ENCODE data around the gene RAB10.
A peak's percentile ranks its signal among the peaks of the same experiment; 100 is the strongest.

Gene RAB10

DNA sequence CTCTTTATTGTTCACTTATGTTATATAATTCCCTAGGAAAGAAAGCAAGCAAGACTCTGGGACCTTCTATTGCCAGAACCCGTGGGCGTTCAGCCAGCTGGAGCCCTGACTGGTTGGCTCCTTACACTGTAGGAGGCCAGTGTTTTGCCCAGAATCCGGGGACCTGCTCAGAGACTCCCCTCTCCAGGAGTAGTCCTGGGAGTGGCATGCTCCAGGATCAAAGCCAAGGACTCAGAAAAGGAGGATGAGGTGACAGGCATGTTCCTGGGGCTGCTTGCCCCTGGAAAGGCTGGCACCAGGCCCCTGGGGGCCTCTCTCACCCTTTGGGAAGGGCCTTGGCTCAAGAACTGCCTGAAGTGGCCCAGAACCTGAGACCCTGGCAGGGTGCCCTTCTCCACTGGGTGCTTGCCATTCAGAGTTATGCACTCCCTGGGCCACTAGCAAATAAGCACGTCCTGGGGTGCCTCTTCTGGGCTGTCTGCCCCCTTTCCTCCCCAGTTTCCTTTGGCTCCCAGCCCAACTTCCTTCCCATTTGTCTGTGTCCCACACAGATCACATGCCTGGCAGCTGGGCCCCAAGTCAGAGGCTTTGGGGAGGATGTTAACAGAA, 32.0 kb upstream of the RAB10 start:
- TF ChIP-seq, protein P1, sequence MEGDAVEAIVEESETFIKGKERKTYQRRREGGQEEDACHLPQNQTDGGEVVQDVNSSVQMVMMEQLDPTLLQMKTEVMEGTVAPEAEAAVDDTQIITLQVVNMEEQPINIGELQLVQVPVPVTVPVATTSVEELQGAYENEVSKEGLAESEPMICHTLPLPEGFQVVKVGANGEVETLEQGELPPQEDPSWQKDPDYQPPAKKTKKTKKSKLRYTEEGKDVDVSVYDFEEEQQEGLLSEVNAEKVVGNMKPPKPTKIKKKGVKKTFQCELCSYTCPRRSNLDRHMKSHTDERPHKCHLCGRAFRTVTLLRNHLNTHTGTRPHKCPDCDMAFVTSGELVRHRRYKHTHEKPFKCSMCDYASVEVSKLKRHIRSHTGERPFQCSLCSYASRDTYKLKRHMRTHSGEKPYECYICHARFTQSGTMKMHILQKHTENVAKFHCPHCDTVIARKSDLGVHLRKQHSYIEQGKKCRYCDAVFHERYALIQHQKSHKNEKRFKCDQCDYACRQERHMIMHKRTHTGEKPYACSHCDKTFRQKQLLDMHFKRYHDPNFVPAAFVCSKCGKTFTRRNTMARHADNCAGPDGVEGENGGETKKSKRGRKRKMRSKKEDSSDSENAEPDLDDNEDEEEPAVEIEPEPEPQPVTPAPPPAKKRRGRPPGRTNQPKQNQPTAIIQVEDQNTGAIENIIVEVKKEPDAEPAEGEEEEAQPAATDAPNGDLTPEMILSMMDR (IDR thresholded peaks at IDR 0.05) = no peak
- Histone ChIP-seq H3K4me3 (no peak overlapping the region), H3K27me3 (no peaks in the 10 kb centered on the region), H3K9me3 (no peaks in the 10 kb centered on the region), H3K4me1 (peaks cover 0 to 53% (median 29%) of the 10 kb centered on the region in 4 donors), H3K36me3 (no peaks in the 10 kb centered on the region), H3K27ac (peak overlapping the region; percentile 54 to 67)
- intact Hi-C loops (cut with DNase I; ENCODE audit: low total_unique reads) = no loop called here
- DNase-seq = peak; percentile 78 to 91

DNA sequence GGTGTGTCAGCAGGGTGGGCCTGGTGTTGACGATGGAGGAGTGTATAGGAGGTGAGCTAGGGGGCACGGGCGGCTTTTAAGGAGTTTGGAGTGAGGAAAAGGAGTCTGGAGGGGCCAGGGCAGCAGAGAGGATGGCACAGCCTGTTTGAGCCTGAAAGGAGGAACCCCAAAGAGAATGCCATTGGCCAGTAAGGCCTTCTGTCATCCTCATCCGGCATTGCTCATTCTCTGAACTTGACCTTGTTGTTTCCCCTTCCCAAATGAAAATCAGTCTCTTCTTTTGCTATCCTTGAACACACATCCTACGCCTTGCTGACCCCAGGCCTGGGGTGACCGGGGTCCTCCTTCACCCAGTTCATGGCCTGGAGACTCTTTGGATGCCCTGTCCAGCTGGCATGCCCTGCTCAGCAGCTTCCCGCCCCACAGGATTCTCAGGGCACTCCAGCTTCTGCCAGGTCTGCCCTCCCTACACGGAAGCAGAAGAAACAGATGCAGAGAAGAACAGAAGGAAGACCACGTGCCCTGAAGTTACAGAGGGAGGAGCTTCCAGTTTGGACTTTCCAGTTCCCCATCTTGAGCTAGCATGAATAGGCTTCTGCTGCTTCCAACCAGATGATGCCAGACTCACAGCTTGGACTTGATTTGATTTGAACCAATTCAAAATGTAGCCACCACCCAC, 31.1 kb upstream of the RAB10 start:
- intact Hi-C loops (cut with DNase I; ENCODE audit: low total_unique reads) = no loop called here
- DNase-seq = peak; percentile 49 to 67
- Histone ChIP-seq H3K4me1 (peaks cover 0 to 48% (median 26%) of the 10 kb centered on the region in 4 donors), H3K9me3 (no peaks in the 10 kb centered on the region), H3K27ac (peak overlapping the region; percentile 54 to 67), H3K4me3 (no peak overlapping the region), H3K36me3 (no peaks in the 10 kb centered on the region), H3K27me3 (no peaks in the 10 kb centered on the region)
- TF ChIP-seq, protein P1 (IDR thresholded peaks at IDR 0.05) = no peak

DNA sequence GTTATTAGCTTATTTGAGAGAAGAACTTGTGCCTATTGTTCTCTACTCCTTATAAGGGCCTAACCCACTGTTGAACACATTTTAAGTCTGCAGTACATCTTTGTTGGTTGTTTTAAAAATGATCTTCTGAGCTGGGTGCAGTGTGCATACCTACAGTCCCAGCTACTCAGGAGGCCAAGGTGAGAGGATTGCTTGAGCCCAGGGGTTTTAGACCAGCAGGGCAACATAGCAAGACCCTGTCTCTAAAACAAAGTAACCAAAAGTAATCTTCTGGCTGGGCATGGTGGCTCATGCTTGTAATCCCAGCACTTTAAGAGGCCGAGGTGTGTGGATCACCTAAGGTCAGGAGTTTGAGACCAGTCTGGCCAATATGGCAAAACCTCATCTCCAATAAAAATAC, 25.8 kb upstream of the RAB10 start:
- H3K9me3 ChIP-seq = no peaks in the 10 kb centered on the region
- H3K4me3 ChIP-seq = no peak overlapping the region
- H3K27me3 ChIP-seq = no peaks in the 10 kb centered on the region
- H3K4me1 ChIP-seq = no peaks in the 10 kb centered on the region
- TF ChIP-seq, protein P1 (IDR thresholded peaks at IDR 0.05) = no peak
- H3K36me3 ChIP-seq = no peaks in the 10 kb centered on the region
- H3K27ac ChIP-seq = no peak overlapping the region
- DNase-seq = no peak
- intact Hi-C loops (cut with DNase I; ENCODE audit: low total_unique reads) = no loop called here

DNA sequence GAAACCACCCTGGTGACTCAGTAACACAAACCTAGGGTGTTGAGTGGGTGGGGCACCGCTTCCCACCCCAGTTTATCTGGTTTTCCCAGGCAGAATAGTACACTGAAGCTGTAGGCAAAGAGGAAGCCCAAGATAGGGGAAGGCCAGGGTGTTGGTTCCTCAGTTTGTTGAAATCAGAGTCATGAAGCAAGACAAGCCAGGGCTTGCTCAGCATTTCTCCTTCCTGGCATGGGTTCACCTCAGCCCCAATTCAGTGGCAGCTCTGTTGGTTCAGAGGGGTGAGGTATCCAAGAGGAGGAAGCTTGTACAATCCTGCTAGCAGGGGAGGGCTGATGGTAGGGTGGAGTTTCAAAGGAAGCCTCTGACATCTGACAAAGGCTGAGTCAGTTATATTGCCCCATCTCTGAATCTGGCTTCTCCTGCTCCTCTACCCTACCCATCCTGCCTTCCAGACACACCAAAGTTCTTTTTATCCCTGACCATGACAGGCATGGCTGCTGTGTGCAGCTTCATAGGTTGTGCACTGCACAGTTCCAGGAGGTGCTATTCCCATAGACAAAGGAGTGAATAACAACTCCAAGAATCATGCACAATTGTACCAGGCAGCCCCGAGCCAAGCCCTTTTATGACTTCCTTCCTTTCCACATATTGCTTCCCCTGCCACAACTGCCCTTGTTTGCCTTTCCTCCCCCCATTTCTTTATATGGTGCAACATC, 24.9 kb upstream of the RAB10 start:
- Histone ChIP-seq H3K36me3 (no peaks in the 10 kb centered on the region), H3K27me3 (no peaks in the 10 kb centered on the region), H3K27ac (no peak overlapping the region), H3K9me3 (no peaks in the 10 kb centered on the region), H3K4me3 (no peak overlapping the region), H3K4me1 (no peaks in the 10 kb centered on the region)
- TF ChIP-seq, protein P1 (IDR thresholded peaks at IDR 0.05) = no peak
- intact Hi-C loops (cut with DNase I; ENCODE audit: low total_unique reads) = no loop called here
- peak; percentile 69 to 80 for DNase-seq

DNA sequence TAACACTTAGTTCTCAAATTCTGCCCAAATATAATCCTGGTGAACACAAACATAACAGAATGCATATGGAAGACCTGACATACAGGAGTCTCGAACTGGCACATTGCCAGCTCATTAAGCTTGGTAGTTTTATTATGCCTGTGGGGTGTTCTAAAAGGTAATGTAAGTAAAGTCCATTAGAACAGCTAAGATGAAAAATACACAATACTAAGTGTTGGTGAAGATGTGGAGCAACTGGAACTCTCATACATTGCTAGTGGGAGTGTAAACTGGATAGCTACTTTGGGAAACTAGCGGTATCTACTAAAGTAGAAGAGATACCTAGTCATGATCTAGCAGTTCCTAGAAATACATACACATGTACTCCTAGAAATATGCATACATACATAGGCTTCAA, 24.3 kb upstream of the RAB10 start:
- Histone ChIP-seq H3K27ac (no peak overlapping the region), H3K4me1 (no peaks in the 10 kb centered on the region)

More for the DNA sequence above, 24.3 kb upstream of the RAB10 start:
- no peak overlapping the region for H3K4me3 ChIP-seq
- no peak for DNase-seq
- intact Hi-C loops (cut with DNase I; ENCODE audit: low total_unique reads) = no loop called here
- no peaks in the 10 kb centered on the region for H3K27me3 ChIP-seq
- no peaks in the 10 kb centered on the region for H3K9me3 ChIP-seq
- H3K36me3 ChIP-seq = no peaks in the 10 kb centered on the region
- TF ChIP-seq, protein P1 (IDR thresholded peaks at IDR 0.05) = no peak
